K562 (cell line): ENCODE data around the gene FSHR. TPM values are rescaled to one million over a fixed set of nuclear protein-coding genes. Genes with fewer than 3 reads are reported as not detected.

Experiments
- ATAC-seq: fragments of 200-7000 bp; cut with Tn5 transposase; 3 replicates; pipeline ENCODE4 v1.9.1; 2020; ENCODE audit warnings: moderate library complexity
- BruUV-seq: library from RNA; stranded (reverse); fragments of 400-500 nt; replicated peaks from 2 replicates; lab custom pipeline; 2021; lab: Mats Ljungman, UMichigan
- CTCF ChIA-PET: fragments of 300-600 bp; formaldehyde crosslinking; extraction: SDS; loops from one replicate; lab custom pipeline; 2021; ENCODE audit warnings: low intra/inter-chr PET ratio; lab: Yijun Ruan, JAX
- POLR2A ChIA-PET: fragments of 300-600, 350-650 bp; sonication (Branson Sonifier 250); formaldehyde crosslinking; extraction: SDS; loops from one replicate; lab custom pipeline; 2021; ENCODE audit warnings: antibody characterized with exemption, inconsistent platforms; lab: Yijun Ruan, JAX
- DNase-seq, 4 experiments: peaks; one replicate each; pipeline versions ENCODE4 v3.0.0 to v3.0.0-alpha.2; 2011 to 2018; ENCODE audit warnings: low spot score in 3 of 4, mixed read lengths in 3 of 4; ENCODE audit errors: extremely low read depth in 1 of 4
- FAIRE-seq: peaks from 2 replicates; lab custom pipeline; 2011; peaks lifted over from hg19 to GRCh38; lab: Jason Lieb, UNC
- H2AFZ ChIP-seq: 2 replicates; pipeline ENCODE4 v1.6.0; 2011; ENCODE audit warnings: low read depth, low read length, control low read depth, inconsistent platforms
- H3K27ac ChIP-seq: fragments of 200-600 bp; 3 replicates; pipeline ENCODE4 v1.8.0; 2011; ENCODE audit warnings: low read depth, mild to moderate bottlenecking, control low read depth, inconsistent platforms, low read length, moderate library complexity, mixed read lengths; ENCODE audit errors: extremely low read depth
- H3K27me3 ChIP-seq, 2 experiments: fragments of 300-600 bp in 1 of 2; 2 replicates in 1 of 2; 3 replicates in 1 of 2; pipeline versions ENCODE4 v1.6.0 to v1.8.0; 2011; ENCODE audit warnings: inconsistent platforms in 2 of 2, low read length in 2 of 2, mild to moderate bottlenecking in 1 of 2, mixed read lengths in 1 of 2, moderate library complexity in 1 of 2; ENCODE audit not compliant: control insufficient read depth in 2 of 2, insufficient read depth in 2 of 2
- H3K36me3 ChIP-seq: fragments of 300-600 bp; 3 replicates; pipeline ENCODE4 v1.8.0; 2011; ENCODE audit warnings: mild to moderate bottlenecking, low read length, inconsistent platforms; ENCODE audit not compliant: control insufficient read depth, insufficient read depth
- H3K4me1 ChIP-seq, 2 experiments: fragments of 200-600 bp in 1 of 2; replicated peaks in 1 of 2; 2 replicates in 1 of 2; 3 replicates in 1 of 2; pipeline versions ENCODE4 v1.5.1 to v1.8.0; 2011; ENCODE audit warnings: inconsistent platforms in 2 of 2, low read length in 2 of 2, mild to moderate bottlenecking in 1 of 2, mixed read lengths in 1 of 2, moderate library complexity in 1 of 2; ENCODE audit not compliant: control insufficient read depth in 2 of 2, insufficient read depth in 2 of 2
- H3K4me2 ChIP-seq: 2 replicates; pipeline ENCODE4 v1.6.1; 2011; ENCODE audit warnings: low read length, control low read depth, inconsistent platforms, mixed read lengths; ENCODE audit not compliant: insufficient read depth
- H3K4me3 ChIP-seq: fragments of 200-600 bp; sonication (generic), shearing (Covaris generic); 2 replicates; pipeline ENCODE4 v1.5.1; 2016; ENCODE audit warnings: control low read depth, inconsistent platforms
- H3K79me2 ChIP-seq: fragments of 200-600 bp; 3 replicates; pipeline ENCODE4 v1.8.0; 2011; ENCODE audit warnings: low read length, inconsistent platforms; ENCODE audit not compliant: control insufficient read depth, insufficient read depth
- H3K9ac ChIP-seq, 2 experiments: 2 replicates each; pipeline versions ENCODE4 v1.6.0 to v1.6.1; 2011; ENCODE audit warnings: low read depth in 2 of 2, low read length in 2 of 2, control low read depth in 1 of 2, inconsistent platforms in 1 of 2, mild to moderate bottlenecking in 1 of 2, mixed read lengths in 1 of 2; ENCODE audit not compliant: insufficient read depth in 1 of 2
- H3K9me1 ChIP-seq: one replicate; pipeline ENCODE4 v1.6.0; 2011; ENCODE audit warnings: inconsistent platforms, mild to moderate bottlenecking, low read length, moderate library complexity; ENCODE audit not compliant: control insufficient read depth, insufficient read depth
- H3K9me3 ChIP-seq: replicated peaks from 2 replicates; pipeline ENCODE4 v1.5.1; 2011; ENCODE audit warnings: low read depth, low read length, inconsistent platforms; ENCODE audit not compliant: control insufficient read depth, insufficient read depth
- H4K20me1 ChIP-seq: replicated peaks from 2 replicates; pipeline ENCODE4 v1.6.1; 2011; ENCODE audit warnings: low read length, inconsistent platforms, mixed read lengths; ENCODE audit not compliant: control insufficient read depth, insufficient read depth
- CCAR2 ChIP-seq: fragments of 200-400 bp; formaldehyde crosslinking; IDR thresholded peaks from 2 replicates; pipeline ENCODE4 v1.6.1; 2017; ENCODE audit warnings: mild to moderate bottlenecking, low read depth, low read length
- RBM22 ChIP-seq: fragments of 200-400 bp; formaldehyde crosslinking; IDR thresholded peaks from 2 replicates; pipeline ENCODE4 v1.6.1; 2018; ENCODE audit warnings: low read length, low read depth; ENCODE audit not compliant: poor library complexity, severe bottlenecking
- THRB ChIP-seq: fragments of 450-650 bp; formaldehyde crosslinking; conservative IDR thresholded peaks from 2 replicates; pipeline ENCODE4 v1.4.0; 2022; ENCODE audit warnings: mild to moderate bottlenecking, missing genetic modification characterization
- ZNF3 ChIP-seq: fragments of 250-450 bp; sonication (Bioruptor Pico); IDR thresholded peaks from 2 replicates; pipeline ENCODE4 v1.5.0; 2021; ENCODE audit warnings: mild to moderate bottlenecking, moderate library complexity
- ZNF311 ChIP-seq: fragments of 250-450 bp; sonication (Bioruptor Pico); IDR thresholded peaks from 2 replicates; pipeline ENCODE4 v1.4.0; 2020; ENCODE audit warnings: mild to moderate bottlenecking, moderate library complexity
- WGBS: fragments of 100-300 bp; shearing (Covaris generic); methylation state at CpG from one replicate; pipeline ENCODE4 v1.1.6; 2016; ENCODE audit warnings: low coverage, mixed read lengths; ENCODE audit not compliant: insufficient coverage; ENCODE audit errors: missing lambda C conversion rate; 5-methylcytosine and 5-hydroxymethylcytosine counted together
- in situ Hi-C: fragments of 300-500 bp; cut with MboI; formaldehyde crosslinking; loops from 4 replicates; pipeline ENCODE4 v1.15.0; 2018; ENCODE audit warnings: inconsistent platforms, mixed read lengths
- intact Hi-C: fragments of 100-400 bp; cut with micrococcal nuclease; formaldehyde crosslinking; loops from 2 replicates; pipeline ENCODE4 v1.14.2; 2022
- polyA plus RNA-seq, 8 experiments: library from polyadenylated mRNA; depleted of rRNA in 4 of 8; stranded (reverse) in 5 of 8; unstranded in 3 of 8; fragments of >200 nt; fragmentation: Nextera tagmentation in 2 of 8; fragmentation: Illumina TruSeq in 1 of 8; extraction: Ambion mirVana in 2 of 8; extraction: Trizol in 1 of 8; gene quantifications; 2 replicates each; pipeline versions ENCODE4 v1.2.1 to v1.2.3, GENCODE V29; 2011 to 2014; ENCODE audit warnings: inconsistent platforms in 1 of 8, missing spikeins in 1 of 8
- total RNA-seq, 7 experiments: library from RNA; depleted of rRNA in 6 of 7; stranded (reverse); fragments of >200 nt in 6 of 7; fragmentation: Illumina TruSeq in 2 of 7; extraction: Trizol in 2 of 7; gene quantifications; 2 replicates each; pipeline versions ENCODE4 v1.2.1 to v1.2.3, GENCODE V29; 2011 to 2021; ENCODE audit warnings: low replicate concordance in 1 of 7

Gene FSHR
- total and polyA plus RNA-seq, 9 of the 15 experiments (the other 6 are each of a cell fraction or from before 2014, with no cell fraction given), result not detected

GRCh38 chr2:48915227-48915626 lies 239.1 kb downstream of the FSHR start:
- Histone ChIP-seq H3K27me3 (no peaks in the 10 kb centered on the region), H3K36me3 (no peaks in the 10 kb centered on the region), H3K27ac (no peak overlapping the region), H2AFZ (no peak overlapping the region), H3K79me2 (no peaks in the 10 kb centered on the region), H3K9ac (no peak overlapping the region), H3K4me2 (no peak overlapping the region), H3K9me1 (no peaks in the 10 kb centered on the region), H4K20me1 (no peaks in the 10 kb centered on the region), H3K4me1 (no peaks in the 10 kb centered on the region), H3K9me3 (no peaks in the 10 kb centered on the region; the same call in 1 of the 2 replicates), H3K4me3 (no peak overlapping the region)
- FAIRE-seq (no peak), DNase-seq (no peak), ATAC-seq (no peak)
- TF ChIP-seq CCAR2 (no peak), ZNF311 (CRISPR knock-in tag) (no peak), THRB (CRISPR knock-in tag) (no peak), ZNF3 (CRISPR knock-in tag) (no peak), RBM22 (no peak)
- intact Hi-C loops (no loop called here), in situ Hi-C loops (no loop called here)
- POLR2A ChIA-PET, result no interaction called here
- BruUV-seq, result no TSS peak
- WGBS, result under 1% methylated on average over 10 of the region's 10 CpGs
- CTCF ChIA-PET, result no interaction called here
